LHCN-M2 (cell line): ENCODE measurements around the gene MYOZ2. TPM values are rescaled to one million over a fixed set of nuclear protein-coding genes. Genes with fewer than 3 reads are reported as not detected.

ENCODE experiments used
- DNase-seq: peaks from one replicate; pipeline ENCODE4 v3.0.0-alpha.2; 2012; ENCODE audit warnings: low read depth
- total RNA-seq: library from RNA; depleted of rRNA; stranded (reverse); fragments of >200 nt; gene quantifications from 2 replicates; pipeline ENCODE4 v1.2.3, GENCODE V29; 2014

Gene MYOZ2
- total RNA-seq, 1 experiment from 2014 or later = 0.69 TPM

DNA sequence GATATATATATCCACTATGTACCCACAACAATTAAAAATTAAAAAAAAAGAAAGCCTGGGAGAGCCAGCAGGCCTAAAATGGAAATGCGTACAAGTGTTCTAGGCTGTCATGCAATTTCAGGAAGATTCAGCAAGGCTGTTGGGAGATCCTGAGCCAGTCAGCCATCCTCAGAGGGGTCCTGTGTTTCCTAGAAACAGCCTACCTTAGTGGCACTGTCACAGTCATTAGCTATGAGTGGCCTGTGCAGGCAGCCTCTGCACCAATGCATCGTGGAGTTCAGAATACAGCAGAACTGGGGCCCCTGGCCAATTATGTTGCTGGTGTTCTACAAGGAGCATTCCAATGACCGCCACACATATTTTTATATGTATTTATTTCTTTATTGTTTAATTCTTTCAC lies 55.9 kb downstream of the MYOZ2 start:
- DNase-seq = no peak

DNA sequence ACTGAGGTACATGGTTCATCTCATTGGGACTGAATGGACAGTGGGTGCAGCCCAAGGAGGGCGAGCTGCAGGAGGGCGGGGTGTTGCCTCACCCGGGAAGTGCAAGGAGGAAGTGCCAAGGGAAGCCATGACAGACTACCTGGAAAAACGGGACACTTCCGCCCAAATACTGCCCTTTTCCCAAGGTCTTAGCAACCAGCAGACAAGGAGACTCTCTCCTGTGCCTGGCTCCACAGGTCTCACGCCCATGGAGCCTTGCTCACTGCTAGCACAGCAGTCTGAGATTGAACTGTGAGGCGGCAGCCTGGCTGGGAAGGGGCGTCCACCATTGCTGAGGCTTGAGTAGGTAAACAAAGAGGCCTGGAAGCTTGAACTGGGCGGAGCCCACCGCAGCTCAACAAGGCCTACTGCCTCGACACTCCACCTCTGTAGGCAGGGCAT lies 62.2 kb downstream of the MYOZ2 start:
- DNase-seq = no peak

DNA sequence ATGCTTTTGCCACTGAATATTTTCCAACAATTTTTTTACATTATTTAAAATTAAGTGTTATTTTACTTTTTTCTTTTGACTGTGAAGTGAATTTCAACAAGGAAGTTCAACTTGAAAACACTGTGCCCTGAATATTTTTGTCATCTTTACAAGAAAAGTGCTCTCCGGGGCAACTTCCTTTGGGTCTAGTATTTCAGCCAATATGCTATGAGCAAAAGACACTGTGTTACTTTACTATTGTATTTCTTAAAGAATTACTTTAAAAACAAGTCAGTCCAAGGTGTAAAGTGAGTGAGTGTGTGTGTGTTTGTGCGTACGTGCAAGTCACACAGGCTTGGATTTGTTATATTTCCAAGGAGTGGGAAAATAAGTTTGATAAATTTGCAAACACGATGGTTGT lies 69.3 kb downstream of the MYOZ2 start:
- DNase-seq = peak; percentile 30

DNA sequence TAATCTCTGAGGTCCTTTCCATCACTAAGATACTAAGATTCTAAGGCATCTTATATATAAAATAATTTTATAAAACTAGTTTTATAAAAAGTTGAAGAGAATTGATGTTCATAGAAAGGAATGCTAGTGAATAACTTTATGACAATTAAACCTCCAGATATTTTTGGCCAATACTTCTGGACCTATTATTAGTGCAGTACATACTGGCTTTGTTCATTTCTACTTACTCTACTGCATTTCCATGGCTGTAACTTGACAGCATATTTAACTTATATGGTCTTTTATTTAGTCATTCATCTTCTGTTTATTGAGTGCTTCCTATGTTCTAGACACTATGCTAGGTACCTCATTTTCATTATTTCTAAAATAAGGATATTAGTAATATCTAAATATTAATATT lies 70.1 kb downstream of the MYOZ2 start:
- no peak for DNase-seq

DNA sequence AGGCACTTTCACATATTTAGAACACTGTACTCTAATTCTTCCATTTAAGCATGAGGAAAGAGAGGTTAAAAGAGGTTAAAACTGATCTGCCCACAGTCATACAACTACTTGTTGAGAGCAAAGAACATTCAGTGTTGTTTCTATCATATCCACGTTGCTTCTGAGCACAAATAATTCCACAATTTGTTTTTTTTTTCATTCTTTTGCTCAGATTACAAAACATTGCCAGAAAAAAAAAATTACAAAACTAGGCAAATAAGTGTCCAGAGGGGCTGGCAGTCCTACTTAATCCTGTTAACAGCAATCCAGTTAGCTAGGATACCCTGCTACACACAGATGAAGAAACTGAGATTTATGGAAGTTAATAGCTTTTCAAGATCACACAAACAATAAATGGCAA lies 70.5 kb downstream of the MYOZ2 start:
- peak; percentile 32 for DNase-seq

DNA sequence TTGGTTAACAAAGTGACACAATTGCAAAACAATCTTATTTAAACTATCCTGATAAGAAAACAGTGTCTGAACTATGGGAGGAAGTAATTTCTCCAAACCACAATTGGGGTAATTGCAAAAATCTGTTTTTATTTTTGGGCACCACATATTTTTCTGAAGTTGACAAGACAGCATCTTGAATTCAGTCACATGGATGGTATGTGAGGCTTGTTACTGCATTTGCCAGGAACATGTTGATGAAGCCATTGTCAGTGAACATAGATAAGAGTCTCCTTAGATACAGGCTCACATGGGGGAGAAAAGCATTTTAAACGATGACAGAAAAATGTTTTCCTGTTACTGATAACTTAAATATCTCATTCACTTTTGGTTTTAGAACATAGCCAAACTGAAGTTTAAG lies 71.4 kb downstream of the MYOZ2 start:
- peak; percentile 31 for DNase-seq

DNA sequence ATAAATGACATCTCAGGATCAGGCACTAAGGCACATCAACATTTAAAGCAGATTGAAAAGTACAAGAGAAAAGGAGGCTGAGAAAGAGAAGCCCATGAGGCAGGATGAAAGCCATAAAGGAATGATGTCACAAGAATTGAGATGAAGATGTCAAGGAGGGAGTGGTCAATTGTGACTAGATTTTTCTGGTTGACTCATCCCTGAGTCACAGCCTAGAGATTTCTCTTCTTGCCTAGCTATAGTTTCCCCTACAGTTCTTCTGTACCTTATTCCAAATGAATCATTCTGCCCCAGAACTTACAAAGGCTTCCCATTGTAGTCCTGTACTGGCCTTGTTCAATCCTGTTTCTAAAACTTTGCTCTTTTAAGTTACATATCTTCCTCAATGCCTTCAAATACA lies 73.4 kb downstream of the MYOZ2 start:
- DNase-seq = peak; percentile 96

DNA sequence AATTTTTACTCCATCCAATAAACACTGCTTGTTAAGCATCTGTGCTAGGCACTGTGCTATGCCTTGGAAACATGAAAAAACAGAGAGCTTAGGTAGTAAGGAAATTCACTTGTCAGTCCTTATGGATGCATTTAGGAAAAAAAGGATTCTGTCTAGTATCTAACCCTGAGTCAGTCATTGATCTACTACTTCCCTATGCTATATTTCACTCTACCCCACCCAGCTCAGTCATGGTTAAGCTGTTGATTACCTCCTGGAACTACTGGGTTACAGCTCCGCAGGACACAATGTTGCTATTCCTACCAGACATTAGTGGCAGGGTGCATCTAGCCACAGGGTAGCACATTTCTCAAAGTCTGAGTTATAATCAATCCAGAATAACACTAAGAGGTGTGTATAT lies 74.0 kb downstream of the MYOZ2 start:
- no peak for DNase-seq

DNA sequence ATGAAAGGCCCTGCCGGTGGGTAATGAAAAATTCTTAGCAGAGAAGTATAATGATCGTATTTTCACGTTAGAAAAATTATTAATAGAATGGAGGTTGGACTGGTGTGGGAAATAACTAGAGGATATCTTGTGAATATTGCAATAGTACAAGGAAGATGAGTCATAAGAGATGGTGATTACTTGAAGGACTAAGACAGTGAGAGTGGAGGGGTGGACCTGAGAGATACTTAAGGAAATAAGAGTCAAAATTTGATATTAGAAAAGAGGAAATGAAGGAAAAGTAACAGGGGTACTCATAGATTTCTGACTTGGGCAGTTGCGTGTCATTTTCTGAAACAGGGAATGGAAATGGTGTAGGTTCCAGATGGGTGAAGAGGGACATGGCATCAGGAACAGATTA lies 75.1 kb downstream of the MYOZ2 start:
- DNase-seq = peak; percentile 42

DNA sequence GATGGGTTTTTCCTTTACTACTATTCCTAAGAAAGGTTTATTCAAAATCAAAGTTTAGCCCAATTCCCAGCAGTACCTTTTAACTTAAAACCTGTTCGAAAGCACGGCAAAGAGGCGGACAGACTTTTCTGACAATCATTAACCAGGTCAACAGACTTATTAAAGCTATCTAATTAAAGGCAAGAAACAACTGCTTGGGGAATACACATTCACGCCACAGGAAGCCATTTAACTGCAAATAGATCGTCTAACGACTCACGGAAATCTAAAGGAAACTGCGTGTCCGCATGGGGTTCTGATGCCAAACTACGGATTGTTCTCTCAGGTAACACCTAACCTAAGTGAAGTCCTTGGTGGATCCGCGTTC lies 76.2 kb downstream of the MYOZ2 start:
- no peak for DNase-seq

DNA sequence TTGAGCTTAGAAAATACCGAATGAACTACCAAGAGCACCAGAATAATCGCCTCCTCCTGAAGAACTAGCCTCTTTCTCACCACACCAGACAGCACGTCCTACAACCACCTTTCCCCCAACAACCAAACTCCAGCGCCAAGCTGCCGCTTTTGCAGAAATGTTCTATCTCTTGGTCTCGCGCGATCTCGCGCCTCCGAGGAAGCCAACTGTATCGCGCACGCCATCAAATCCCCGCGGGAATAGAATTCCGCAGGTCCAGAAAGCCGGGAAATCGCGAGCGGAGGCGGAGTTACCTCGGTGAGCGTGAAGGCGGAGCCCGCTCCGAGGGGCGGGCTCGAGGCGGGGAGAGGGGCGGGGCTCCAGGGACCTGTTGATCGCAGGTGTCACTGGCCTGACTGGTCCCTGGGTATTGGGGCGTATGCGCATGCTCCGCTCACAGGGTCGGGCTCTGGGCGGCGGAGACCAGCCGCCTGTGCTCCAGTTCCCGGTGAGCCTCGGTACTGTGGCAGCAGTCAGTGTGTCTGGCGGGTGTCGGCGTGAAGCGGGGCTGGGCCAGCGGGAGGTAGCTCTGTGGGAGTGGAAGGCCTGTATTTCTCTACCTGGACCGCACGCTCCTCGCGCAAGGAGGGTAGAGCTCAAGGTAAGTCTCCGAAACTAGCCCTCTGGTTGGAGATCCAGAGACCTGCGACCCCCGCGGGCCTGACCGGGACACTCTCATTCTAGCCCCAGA lies 76.8 kb downstream of the MYOZ2 start, which contains the start of gene USP53:
TSS of gene USP53 (plus strand) at position 480 of the 730 bp plus-strand sequence. CDS start 27,047 bp downstream, outside the sequence.
- peak; percentile 98 for DNase-seq

DNA sequence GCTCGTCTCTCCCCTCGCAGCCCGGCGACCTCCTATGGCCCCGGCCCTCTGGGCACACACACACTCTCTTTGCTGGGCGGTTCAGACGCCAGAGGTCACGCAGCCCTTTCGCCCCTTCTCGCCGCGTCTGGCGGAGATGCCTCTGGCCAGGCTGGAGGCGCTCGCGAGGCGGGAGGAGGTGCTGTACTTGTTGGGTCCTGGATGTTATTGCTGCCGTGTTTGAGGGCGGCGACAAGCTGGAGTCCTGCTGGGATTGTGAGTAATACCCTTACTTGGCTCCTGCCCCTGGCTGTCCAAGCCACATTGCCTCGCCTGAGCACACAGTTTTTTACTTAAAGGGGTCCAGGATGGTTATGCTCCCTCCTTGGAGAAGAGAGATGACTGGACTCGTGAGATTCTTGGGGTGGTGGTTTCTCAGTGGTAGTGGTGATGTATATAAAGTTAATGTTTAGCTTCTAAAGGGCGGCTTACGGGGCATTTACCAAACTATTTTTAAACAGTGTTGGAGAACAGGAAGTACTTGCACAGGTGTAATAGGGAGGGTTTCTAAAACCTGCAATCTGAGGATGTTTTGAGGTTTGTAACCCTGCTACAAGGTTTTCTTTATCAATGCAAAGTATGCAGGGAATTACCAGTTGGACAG lies 77.5 kb downstream of the MYOZ2 start:
- peak; percentile 96 for DNase-seq

DNA sequence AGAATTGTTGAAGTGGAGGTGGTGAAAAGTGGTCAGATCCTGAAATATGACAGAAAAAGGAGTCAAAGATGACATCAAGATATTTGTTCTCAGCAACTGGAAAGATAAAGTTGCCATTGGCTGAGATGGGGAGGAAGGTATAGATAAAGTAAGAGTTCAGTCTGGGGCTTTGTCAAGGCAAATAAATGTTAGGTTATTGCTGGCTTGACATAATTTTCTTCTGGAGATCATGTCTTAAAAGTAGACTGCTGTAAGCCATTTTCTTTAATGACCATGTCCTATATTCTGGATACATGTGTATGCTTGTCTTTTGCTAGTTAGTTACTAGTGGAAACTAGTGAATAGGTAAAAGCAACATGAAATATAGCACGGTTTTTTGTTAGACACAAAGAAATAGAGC lies 82.5 kb downstream of the MYOZ2 start:
- no peak for DNase-seq

DNA sequence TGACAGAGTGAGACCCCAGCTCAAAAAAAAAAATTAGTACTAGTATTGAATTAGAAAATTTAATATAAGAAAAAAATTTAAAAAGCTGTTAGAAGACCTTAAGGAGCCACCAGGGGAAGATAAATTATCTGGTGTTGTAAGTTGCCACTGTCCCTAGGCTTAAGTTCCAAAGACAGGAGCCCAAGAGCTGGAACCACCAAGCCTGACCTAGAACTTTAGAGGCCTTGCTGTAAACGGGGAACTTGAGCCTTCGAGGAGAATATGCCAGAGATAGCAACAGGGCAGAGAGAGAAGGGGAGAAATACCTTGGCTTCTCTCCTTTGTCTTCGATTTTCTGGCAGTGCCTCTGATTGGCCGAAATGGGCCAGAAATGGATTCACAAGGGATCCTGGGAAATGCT lies 85.8 kb downstream of the MYOZ2 start:
- DNase-seq = no peak

DNA sequence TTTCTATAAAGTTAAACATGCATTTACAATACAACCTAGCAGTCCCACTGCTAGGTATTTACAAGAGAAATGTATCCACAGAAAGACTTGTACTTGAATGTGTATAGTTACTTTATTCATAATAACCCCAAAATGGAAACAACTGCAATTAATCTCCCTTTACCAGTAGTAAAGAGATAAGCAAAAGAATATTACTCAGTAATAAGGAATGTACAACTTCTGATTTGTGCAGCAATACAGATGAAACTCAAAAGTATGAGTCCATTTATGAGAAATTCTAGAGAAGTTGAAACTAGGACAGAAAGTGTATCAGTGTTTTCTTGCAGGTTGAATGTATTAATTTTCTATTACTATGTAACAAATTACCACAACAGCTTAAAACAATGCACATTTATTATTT lies 92.1 kb downstream of the MYOZ2 start:
- peak; percentile 19 for DNase-seq

DNA sequence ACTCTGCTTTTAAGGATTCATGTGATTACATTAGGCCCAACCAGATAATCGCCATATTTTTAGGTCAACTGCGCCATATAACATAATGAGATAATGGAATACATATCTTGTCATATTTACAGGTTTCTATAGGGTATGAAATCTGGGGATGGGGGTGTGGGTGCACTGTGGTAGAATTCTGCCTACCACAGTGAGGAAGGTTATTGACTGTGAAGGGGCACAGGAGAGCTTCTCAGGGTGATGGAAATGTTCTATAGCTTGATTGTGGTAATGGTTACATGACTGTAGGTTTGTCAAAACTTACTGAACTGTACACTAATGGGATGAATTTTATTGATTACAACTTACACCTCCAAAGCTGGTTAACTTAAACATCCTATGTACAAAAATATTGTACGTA lies 92.8 kb downstream of the MYOZ2 start:
- no peak for DNase-seq

DNA sequence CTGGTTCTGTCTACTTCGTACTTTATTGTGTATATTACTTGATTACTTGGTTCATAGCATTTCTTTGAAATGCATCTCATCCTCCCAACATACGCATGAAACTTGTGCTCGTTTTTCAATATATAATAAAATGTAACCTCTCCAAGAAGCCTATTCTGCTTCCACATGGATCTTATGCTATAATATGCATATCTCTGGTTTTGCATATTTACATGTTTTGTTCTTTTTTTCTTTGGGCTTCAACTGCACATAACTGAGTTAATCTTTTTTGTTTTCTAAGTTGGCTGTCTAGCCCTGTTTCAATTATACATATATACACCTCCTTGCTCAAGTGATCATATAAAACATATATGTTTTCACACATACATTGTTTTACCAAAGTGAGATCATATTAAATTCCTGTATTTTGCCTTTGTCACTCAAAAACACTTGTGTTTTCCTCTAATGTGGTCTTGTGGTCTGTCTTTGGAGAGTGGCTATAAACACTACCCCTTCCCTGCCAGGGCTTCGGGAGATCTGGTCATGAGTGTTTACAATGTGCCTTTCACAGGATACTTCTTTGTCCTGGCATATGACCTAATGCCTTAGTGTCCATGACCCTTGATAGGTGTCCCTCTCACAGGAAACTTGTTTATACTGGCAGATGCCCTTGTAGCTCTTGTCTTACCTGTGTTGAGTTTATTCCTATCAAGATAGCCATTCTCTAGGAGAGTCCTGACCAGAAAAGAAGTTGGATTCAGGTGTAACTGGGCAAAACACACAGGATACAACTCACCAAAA lies 94.5 kb downstream of the MYOZ2 start:
- DNase-seq = no peak

DNA sequence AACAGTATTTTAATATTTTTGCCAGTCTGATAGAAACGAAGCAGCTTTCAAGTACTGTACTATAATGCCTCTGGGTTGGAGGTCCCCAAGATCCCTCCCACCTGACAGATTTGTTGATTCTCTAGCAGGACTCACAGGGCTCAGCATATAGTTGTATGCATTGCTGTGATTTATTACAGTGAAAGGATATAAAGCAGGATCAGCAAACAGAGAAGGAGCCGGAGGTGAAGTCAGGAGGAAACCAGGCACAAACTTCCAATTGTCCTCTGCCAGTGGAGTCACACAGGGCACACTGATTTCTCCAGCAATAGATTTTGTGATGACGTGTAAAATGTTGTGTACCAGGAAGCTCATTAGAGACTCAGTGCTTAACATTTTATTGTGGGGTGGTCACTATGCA lies 95.9 kb downstream of the MYOZ2 start:
- DNase-seq = no peak

DNA sequence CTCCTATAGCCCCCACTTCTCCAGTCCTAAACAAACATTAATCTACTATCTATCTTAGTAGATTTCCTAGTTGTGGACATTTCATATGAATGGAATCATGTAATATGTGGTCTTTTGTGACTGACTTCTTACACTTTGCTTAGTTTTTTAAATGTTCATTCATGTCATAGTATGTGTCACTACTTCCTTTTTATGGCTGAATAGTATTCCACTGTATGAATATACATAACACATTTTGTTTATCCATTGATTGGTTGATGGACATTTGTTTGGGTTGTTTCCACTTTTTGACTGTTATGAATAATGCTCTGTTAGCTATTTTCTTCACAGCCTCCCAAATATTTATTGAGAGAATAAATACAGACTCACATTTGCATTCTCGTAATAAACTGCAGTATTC lies 96.7 kb downstream of the MYOZ2 start:
- no peak for DNase-seq

DNA sequence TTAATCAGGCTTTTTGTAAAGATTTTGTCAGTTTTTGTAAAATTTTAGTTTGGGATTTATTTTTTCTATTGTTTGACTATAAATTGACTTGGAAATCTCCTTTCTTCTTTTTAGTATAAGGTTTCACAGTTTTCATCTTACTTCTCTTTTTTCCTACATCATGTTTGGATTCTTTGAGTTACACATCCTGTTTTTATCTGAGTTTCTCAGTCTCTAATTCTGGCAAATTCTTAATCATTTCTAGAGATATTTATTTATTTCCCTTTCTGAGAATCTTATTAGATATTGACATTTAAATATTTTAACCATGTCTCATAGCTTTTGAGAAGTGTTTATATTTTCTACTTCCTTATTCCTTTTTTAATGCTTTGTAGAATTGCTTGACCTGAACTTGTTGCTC lies 97.6 kb downstream of the MYOZ2 start:
- DNase-seq = no peak

DNA sequence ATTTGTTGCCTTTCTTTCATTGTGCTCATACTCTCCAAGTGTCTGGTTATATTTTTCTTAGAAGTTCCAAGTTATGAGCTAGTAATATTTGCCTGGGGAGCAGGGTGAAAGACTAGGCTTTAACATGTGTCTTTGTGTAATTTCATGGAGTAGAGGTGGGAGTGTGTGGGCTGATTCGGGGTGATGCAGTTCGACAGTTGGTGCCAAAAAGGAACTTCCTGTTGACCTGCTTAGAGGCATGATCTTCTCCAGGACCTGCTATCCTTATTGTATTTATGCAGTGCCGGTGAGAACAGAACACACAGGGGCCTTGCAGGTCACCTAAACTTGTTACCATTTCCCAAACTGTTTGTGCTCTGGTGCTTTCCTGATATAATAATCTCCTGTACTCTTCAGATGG lies 98.1 kb downstream of the MYOZ2 start:
- no peak for DNase-seq

DNA sequence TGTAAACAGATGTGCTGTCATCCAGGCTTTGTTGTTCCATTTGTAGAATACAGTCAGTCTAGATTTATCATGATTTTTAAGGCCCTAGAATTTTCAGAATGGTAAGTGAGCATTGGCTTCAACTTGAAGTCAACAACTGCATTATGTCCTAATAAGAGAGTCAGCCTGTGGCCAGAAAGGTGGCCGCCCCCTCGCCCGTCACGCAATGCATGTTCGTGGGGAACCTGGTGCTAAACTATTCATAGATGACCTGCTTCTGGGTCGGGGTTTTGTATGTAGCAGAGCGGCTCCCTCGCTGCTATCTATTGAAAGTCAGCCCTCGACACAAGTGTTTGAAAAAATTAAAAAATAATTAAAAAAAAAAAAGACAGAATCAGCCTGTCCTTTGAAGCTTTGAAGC lies 101.6 kb downstream of the MYOZ2 start:
- no peak for DNase-seq
